COLO668 (cell line): ENCODE measurements around the gene C1QL4.
"Not testable (repeated sequence)": the region's sequence is repeated elsewhere in the genome, so short reads cannot be mapped to it uniquely, and the experiment has no call there.

ENCODE experiments used
- DNase-seq: peaks from one replicate; lab custom pipeline; 2025; ENCODE audit not compliant: unreplicated experiment; lab: John Stamatoyannopoulos, UW

The C1QL4 gene

GRCh38 chr12:49282740-49283375, 54.1 kb downstream of the C1QL4 start:
- DNase-seq, result not testable (repeated sequence)
